Testis (tissue), 3 donors: ENCODE measurements around the gene ATP13A2. TPM values are rescaled to one million over a fixed set of nuclear protein-coding genes. Genes with fewer than 3 reads are reported as not detected.

Source experiments
- DNase-seq: peaks from one replicate; pipeline ENCODE4 v3.0.0-alpha.2; 2019
- H3K27ac ChIP-seq, 2 donors: fragments of 200-600 bp; sonication (generic); one replicate each; pipeline ENCODE4 v1.5.1; 2019
- H3K27me3 ChIP-seq: fragments of 200-600 bp; sonication (generic); one replicate; pipeline ENCODE4 v1.5.1; 2019
- H3K36me3 ChIP-seq: fragments of 200-600 bp; sonication (generic); one replicate; pipeline ENCODE4 v1.5.1; 2017; ENCODE audit warnings: low read depth; ENCODE audit errors: missing control alignments
- H3K4me1 ChIP-seq: fragments of 200-600 bp; sonication (generic); one replicate; pipeline ENCODE4 v1.5.1; 2019
- H3K4me3 ChIP-seq, 2 donors: fragments of 200-600 bp; sonication (generic); one replicate each; pipeline ENCODE4 v1.5.1; 2017 to 2019
- H3K9me3 ChIP-seq: fragments of 200-600 bp; sonication (generic); one replicate; pipeline ENCODE4 v1.5.1; 2017
- POLR2A ChIP-seq: fragments of 450-650 bp; IDR thresholded peaks from one replicate; pipeline ENCODE4 v1.6.1; 2017; ENCODE audit warnings: antibody characterized with exemption, mild to moderate bottlenecking, moderate library complexity
- WGBS, 2 donors: methylation state at CpG; one replicate each; pipeline ENCODE4 v1.1.5; 2018; 5-methylcytosine and 5-hydroxymethylcytosine counted together
- intact Hi-C: fragments of 100-400 bp; cut with DNase I; formaldehyde crosslinking; loops from one replicate; pipeline ENCODE4 v1.15.1; 2023; ENCODE audit warnings: low total_unique reads
- polyA plus RNA-seq: library from polyadenylated mRNA; stranded (reverse); fragments of 350-450 nt; fragmentation: Illumina TruSeq; extraction: RNeasy Lipid Tissue Mini Kit (QIAGEN cat#74804); gene quantifications from one replicate; pipeline ENCODE4 v1.2.3, GENCODE V29; 2014; ENCODE audit warnings: low read depth, low replicate concordance; ENCODE audit not compliant: insufficient read depth
- total RNA-seq, 2 donors: library from RNA; depleted of rRNA; stranded (reverse); fragments of >200 nt; gene quantifications; one replicate each; pipeline ENCODE4 v1.2.3, GENCODE V29; 2016
- TF ChIP-seq, protein P1 (sequence below), 3 experiments: fragments of 450-650 bp in 2 of 3; fragments of 200-600 bp in 1 of 3; sonication (generic) in 1 of 3; IDR thresholded peaks; one replicate each; pipeline ENCODE4 v1.5.1; 2016 to 2019; ENCODE audit warnings: antibody characterized with exemption in 3 of 3, mild to moderate bottlenecking in 2 of 3, moderate library complexity in 1 of 3

The ATP13A2 gene
- total and polyA plus RNA-seq, 3 donors from 2014 or later: 36.9 to 45.6 (median 42.4) TPM

DNA sequence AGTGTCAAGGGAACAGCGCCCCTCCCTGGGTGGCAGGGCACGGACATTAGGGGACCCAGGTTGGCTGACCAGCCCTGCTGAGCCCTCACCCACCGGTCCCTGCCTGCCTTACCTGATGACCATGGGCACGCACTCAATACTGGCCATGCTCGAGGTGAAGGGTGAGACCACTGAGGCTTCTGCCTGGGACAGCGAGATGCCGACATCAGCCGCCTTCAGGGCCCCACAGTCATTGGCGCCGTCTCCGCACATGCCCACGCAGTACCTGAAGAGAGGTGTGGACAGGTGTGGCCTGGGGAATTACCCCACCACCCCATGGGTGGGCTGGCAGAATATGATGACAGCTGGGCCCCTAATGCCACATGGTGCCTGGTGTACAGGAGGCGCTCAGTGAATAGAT is 23.5 kb downstream of the ATP13A2 start:
- intact Hi-C loops: no loop called here
- WGBS, 2 donors: 91 to 93% methylated on average over 4 to 13 of the region's 13 CpGs
- Histone ChIP-seq H3K27ac (no peak overlapping the region), H3K9me3 (no peaks in the 10 kb centered on the region), H3K4me1 (no peaks in the 10 kb centered on the region), H3K27me3 (no peaks in the 10 kb centered on the region), H3K4me3 (no peak overlapping the region), H3K36me3 (no peaks in the 10 kb centered on the region)
- TF ChIP-seq POLR2A: no peak
- TF ChIP-seq, protein P1, sequence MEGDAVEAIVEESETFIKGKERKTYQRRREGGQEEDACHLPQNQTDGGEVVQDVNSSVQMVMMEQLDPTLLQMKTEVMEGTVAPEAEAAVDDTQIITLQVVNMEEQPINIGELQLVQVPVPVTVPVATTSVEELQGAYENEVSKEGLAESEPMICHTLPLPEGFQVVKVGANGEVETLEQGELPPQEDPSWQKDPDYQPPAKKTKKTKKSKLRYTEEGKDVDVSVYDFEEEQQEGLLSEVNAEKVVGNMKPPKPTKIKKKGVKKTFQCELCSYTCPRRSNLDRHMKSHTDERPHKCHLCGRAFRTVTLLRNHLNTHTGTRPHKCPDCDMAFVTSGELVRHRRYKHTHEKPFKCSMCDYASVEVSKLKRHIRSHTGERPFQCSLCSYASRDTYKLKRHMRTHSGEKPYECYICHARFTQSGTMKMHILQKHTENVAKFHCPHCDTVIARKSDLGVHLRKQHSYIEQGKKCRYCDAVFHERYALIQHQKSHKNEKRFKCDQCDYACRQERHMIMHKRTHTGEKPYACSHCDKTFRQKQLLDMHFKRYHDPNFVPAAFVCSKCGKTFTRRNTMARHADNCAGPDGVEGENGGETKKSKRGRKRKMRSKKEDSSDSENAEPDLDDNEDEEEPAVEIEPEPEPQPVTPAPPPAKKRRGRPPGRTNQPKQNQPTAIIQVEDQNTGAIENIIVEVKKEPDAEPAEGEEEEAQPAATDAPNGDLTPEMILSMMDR (IDR thresholded peaks at IDR 0.05): no peak
- DNase-seq: no peak

DNA sequence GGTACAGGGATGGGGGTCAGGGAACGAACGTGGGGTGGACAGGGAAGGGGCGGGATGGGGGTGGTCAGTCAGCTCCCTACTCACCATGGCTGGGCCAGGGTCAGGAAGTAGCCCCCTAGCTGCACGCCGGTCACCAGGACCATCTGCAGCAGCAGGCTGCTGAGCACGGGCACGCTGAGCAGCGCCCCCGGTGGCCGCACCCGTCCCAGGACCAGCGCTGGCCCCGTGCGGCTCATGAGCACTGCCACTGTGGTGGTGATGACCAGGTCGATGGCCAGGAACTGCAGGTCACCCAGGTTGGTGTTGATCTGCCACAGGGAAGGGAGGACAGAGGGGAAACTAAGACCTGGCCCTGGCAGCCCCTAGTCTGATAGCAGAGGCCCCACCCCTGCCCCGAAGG is 24.8 kb downstream of the ATP13A2 start:
- no peak for TF ChIP-seq POLR2A
- Histone ChIP-seq H3K9me3 (no peaks in the 10 kb centered on the region), H3K27me3 (no peaks in the 10 kb centered on the region), H3K4me3 (no peak overlapping the region), H3K36me3 (no peaks in the 10 kb centered on the region), H3K27ac (no peak overlapping the region), H3K4me1 (no peaks in the 10 kb centered on the region)
- intact Hi-C loops: no loop called here
- no peak for DNase-seq
- 75 to 89% methylated on average over 11 to 16 of the region's 16 CpGs for WGBS, 2 donors

DNA sequence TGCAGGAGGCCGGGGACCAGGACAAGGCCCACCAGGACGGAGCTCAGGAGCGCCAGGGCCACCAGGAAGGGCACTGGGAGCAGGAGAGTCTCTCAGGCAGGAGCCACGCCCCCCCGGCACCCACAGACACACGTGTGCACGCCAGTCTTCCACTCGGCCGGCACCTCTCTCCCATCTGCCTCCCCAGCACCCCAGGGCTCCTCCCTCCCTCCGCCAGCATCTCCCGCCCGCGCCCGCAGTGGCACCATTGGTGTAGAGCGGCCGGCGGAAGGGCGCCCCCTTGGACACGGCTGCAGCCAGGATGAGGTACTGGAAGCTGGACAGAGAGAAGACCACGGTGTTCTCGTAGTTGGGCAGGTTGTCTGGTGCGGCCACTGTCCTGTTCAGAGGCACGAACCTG is 25.2 kb downstream of the ATP13A2 start:
- no peak for DNase-seq
- TF ChIP-seq, protein P1 (IDR thresholded peaks at IDR 0.05): no peak
- TF ChIP-seq POLR2A: no peak
- H3K4me3 ChIP-seq: no peak overlapping the region
- no peak overlapping the region for H3K27ac ChIP-seq
- WGBS, 2 donors: 89 to 92% methylated on average over 13 to 23 of the region's 23 CpGs
- H3K9me3 ChIP-seq: no peaks in the 10 kb centered on the region
- H3K4me1 ChIP-seq: no peaks in the 10 kb centered on the region
- no peaks in the 10 kb centered on the region for H3K27me3 ChIP-seq
- intact Hi-C loops: no loop called here
- H3K36me3 ChIP-seq: no peaks in the 10 kb centered on the region

DNA sequence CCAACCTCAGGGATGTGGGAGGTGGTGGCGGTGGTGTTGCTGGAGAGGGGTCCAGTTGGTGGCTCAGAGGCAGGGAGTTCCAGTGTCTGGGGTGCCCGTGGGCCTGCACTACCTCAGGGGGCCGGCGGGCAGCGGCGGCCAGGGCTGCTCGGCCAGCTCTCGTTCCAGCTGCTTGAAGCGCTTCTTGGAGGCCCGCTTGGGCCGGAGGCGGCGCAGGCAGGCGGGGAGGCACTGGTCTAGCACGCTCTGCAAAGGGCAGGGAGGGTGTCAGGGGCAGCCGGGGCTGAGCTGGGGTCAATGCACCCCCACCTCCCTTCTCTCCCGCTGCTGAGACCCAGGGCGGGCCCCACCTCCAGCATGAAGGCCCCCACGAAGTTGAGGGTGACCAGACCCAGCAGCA is 25.6 kb downstream of the ATP13A2 start:
- Histone ChIP-seq H3K9me3 (no peaks in the 10 kb centered on the region), H3K4me1 (no peaks in the 10 kb centered on the region), H3K27ac (no peak overlapping the region), H3K36me3 (no peaks in the 10 kb centered on the region), H3K27me3 (no peaks in the 10 kb centered on the region), H3K4me3 (no peak overlapping the region)
- no peak for TF ChIP-seq POLR2A
- TF ChIP-seq, protein P1 (IDR thresholded peaks at IDR 0.05): no peak
- 87 to 93% methylated on average over 5 to 19 of the region's 19 CpGs for WGBS, 2 donors
- intact Hi-C loops: no loop called here
- DNase-seq: no peak

DNA sequence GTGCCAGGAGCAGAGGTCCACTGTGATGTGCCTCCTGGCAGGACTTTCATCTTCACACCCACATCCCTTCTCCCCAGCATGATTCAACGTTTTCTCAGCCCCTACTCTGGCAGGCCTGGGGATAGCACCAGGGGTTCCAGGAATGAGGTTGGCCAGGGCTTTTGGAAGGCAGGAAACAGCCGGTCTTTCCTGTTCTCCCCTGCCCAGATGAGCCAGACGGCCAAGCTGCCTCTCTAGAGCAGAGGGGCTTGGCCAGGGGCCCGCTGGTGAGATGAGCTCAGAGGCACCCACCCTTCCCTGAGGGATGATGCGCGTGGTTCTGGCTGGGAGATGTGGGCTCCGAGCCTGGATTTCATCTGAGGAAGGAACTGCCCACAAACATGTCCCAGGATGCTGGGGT is 27.0 kb downstream of the ATP13A2 start:
- intact Hi-C loops: no loop called here
- H3K36me3 ChIP-seq: no peaks in the 10 kb centered on the region
- 60 to 68% methylated on average over 4 to 7 of the region's 7 CpGs for WGBS, 2 donors

More for the DNA sequence above, 27.0 kb downstream of the ATP13A2 start:
- Histone ChIP-seq H3K27me3 (no peaks in the 10 kb centered on the region), H3K27ac (peak overlapping the region in 1 of 2 donors; percentile 56), H3K4me3 (no peak overlapping the region), H3K4me1 (no peaks in the 10 kb centered on the region), H3K9me3 (no peaks in the 10 kb centered on the region)
- TF ChIP-seq, protein P1 (IDR thresholded peaks at IDR 0.05): no peak
- no peak for TF ChIP-seq POLR2A
- DNase-seq: peak; percentile 74
